ENCODE data around the gene CDC42EP4. TPM values are rescaled to one million over a fixed set of nuclear protein-coding genes. Genes with fewer than 3 reads are reported as not detected.

CDC42EP4 gene
- total and polyA plus RNA-seq, 2 donors from 2014 or later, result 26.2 to 76.9 TPM

DNA sequence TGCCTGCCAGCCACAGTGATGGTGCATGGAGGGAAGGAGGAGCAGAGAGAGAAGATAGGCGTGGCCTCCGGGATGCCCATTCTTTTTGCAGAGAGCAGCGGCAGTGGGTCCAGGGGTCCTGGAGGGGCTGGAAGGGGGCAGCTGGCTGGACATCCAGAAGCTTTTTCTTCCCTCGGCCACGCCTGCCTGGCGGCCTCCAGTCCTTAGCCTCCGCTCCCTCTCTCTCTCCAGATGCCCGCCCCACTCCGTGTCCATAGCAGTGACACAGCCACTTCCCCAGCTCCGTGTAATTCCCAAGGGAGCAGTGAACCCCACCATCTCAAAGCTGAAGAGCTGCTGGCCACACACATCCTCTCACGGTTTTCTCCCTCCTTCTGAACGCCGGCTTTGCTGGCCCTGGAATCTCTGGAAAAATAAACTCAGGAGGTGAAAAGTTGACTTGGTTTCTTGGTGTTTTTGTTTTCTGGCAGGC, 26.3 kb upstream of the CDC42EP4 start:
- H3K4me1 ChIP-seq (ENCODE audit: control insufficient read depth in 2 of 3, insufficient read depth in 2 of 3, low read depth in 1 of 3, low read length in 3 of 3), result peaks cover 0 to 7% (median 2%) of the 10 kb centered on the region in 3 donors
- TF ChIP-seq, protein P1, sequence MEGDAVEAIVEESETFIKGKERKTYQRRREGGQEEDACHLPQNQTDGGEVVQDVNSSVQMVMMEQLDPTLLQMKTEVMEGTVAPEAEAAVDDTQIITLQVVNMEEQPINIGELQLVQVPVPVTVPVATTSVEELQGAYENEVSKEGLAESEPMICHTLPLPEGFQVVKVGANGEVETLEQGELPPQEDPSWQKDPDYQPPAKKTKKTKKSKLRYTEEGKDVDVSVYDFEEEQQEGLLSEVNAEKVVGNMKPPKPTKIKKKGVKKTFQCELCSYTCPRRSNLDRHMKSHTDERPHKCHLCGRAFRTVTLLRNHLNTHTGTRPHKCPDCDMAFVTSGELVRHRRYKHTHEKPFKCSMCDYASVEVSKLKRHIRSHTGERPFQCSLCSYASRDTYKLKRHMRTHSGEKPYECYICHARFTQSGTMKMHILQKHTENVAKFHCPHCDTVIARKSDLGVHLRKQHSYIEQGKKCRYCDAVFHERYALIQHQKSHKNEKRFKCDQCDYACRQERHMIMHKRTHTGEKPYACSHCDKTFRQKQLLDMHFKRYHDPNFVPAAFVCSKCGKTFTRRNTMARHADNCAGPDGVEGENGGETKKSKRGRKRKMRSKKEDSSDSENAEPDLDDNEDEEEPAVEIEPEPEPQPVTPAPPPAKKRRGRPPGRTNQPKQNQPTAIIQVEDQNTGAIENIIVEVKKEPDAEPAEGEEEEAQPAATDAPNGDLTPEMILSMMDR (IDR thresholded peaks at IDR 0.05; ENCODE audit: borderline replicate concordance, extremely low read depth, insufficient read depth), result no peak
- intact Hi-C loops (cut with DNase I), result no loop called here
- no peaks in the 10 kb centered on the region for H3K36me3 ChIP-seq (ENCODE audit: control insufficient read depth in 2 of 3, insufficient read depth in 3 of 3, low read length in 3 of 3)
- no peak overlapping the region for H3K4me3 ChIP-seq (ENCODE audit: low read length in 3 of 3)
- no peak overlapping the region for H3K27ac ChIP-seq (ENCODE audit: low read depth in 2 of 2, low read length in 2 of 2)
- no peaks in the 10 kb centered on the region for H3K27me3 ChIP-seq (ENCODE audit: control insufficient read depth, insufficient read depth, low read length)
- FAIRE-seq, result no peak
- DNase-seq, result peak; percentile 52 to 92 (median 69)
- no peak overlapping the region for H3K9ac ChIP-seq (ENCODE audit: low read length in 3 of 3)
- H3K9me3 ChIP-seq (ENCODE audit: control insufficient read depth in 2 of 3, insufficient read depth in 1 of 3, low read length in 3 of 3), result no peaks in the 10 kb centered on the region

DNA sequence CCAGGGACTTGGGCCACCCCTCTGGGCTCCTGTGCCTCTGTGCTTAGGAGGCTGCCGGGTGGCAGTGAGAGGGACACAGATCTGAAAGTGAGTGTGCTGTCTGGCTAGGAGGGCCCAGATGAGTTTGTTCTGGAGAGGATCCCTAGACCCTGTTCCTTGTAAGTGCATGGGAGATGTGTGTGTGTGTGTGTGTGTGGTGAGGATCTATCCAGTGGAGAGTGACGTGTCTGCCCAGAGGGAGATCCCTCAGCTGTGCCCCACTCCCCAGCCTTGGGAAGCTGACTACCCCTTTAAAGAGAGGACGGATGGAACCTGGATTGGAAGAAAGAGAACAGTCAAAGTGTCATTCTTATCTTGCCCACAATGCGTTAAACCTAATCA, 25.5 kb upstream of the CDC42EP4 start:
- Histone ChIP-seq H3K36me3 (ENCODE audit: control insufficient read depth in 2 of 3, insufficient read depth in 3 of 3, low read length in 3 of 3) (no peaks in the 10 kb centered on the region), H3K4me1 (ENCODE audit: control insufficient read depth in 2 of 3, insufficient read depth in 2 of 3, low read depth in 1 of 3, low read length in 3 of 3) (peaks cover 0 to 6% (median 2%) of the 10 kb centered on the region in 3 donors), H3K27ac (ENCODE audit: low read depth in 2 of 2, low read length in 2 of 2) (no peak overlapping the region), H3K9me3 (ENCODE audit: control insufficient read depth in 2 of 3, insufficient read depth in 1 of 3, low read length in 3 of 3) (no peaks in the 10 kb centered on the region), H3K27me3 (ENCODE audit: control insufficient read depth, insufficient read depth, low read length) (no peaks in the 10 kb centered on the region), H3K9ac (ENCODE audit: low read length in 3 of 3) (no peak overlapping the region), H3K4me3 (ENCODE audit: low read length in 3 of 3) (no peak overlapping the region)
- intact Hi-C loops (cut with DNase I), result no loop called here
- TF ChIP-seq, protein P1 (IDR thresholded peaks at IDR 0.05; ENCODE audit: borderline replicate concordance, extremely low read depth, insufficient read depth), result no peak
- DNase-seq (no peak), FAIRE-seq (no peak)

DNA sequence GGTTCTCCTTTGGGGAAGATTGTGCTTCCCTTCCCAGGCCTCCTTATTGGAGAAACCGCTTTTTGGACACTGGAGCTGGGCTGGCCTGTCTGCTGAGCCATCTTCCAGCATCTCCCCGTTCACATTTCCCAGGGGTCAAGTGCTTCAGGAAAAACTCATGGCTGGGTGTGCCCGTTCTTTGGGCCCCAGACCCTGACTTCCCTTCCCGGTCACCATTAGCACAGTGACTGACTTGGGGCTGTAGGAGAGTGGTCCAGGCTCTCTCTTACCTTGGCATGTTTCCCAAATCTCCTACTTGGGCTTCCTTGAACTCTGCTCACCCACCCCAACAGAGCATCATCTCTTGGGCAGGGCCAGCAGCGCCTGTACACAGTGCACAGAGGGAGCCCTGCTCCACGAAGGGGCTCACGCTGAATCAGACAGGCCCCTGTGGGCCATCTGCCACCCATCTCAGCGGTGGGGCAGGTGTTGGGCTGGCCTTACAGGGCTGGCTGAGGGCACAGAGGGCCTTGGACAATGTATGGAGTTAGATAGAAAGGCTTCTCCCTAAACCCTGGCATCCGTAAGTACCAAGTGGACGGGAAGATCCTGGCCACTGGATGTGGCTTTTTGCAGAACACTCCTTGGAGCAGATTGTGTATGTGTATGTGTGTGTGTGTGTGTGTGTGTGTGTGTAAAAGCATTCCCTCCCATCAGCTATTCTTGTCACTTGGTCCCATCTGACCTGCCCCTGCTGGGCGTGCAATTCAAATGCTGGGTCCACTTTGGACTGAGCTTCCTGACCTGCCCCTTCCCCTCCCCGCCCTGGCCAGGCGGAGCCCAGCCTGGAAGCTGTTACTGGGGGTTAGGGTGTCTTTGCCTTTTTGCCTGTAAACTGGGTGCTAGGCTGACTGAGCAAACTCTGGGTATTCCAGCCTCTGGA, 24.9 kb upstream of the CDC42EP4 start:
- intact Hi-C loops (cut with DNase I), result no loop called here
- TF ChIP-seq, protein P1 (IDR thresholded peaks at IDR 0.05; ENCODE audit: borderline replicate concordance, extremely low read depth, insufficient read depth), result no peak
- Histone ChIP-seq H3K27ac (ENCODE audit: low read depth in 2 of 2, low read length in 2 of 2) (no peak overlapping the region), H3K9ac (ENCODE audit: low read length in 3 of 3) (no peak overlapping the region), H3K36me3 (ENCODE audit: control insufficient read depth in 2 of 3, insufficient read depth in 3 of 3, low read length in 3 of 3) (no peaks in the 10 kb centered on the region), H3K9me3 (ENCODE audit: control insufficient read depth in 2 of 3, insufficient read depth in 1 of 3, low read length in 3 of 3) (no peaks in the 10 kb centered on the region), H3K4me3 (ENCODE audit: low read length in 3 of 3) (no peak overlapping the region), H3K27me3 (ENCODE audit: control insufficient read depth, insufficient read depth, low read length) (no peaks in the 10 kb centered on the region), H3K4me1 (ENCODE audit: control insufficient read depth in 2 of 3, insufficient read depth in 2 of 3, low read depth in 1 of 3, low read length in 3 of 3) (peaks cover 0 to 3% (median 1%) of the 10 kb centered on the region in 3 donors)
- FAIRE-seq, result no peak
- DNase-seq, result peak in 1 of 5 donors; percentile 68
